SKM-1 (cell line): ENCODE results near the gene BTRC.
"Not testable (repeated sequence)": the region's sequence is repeated elsewhere in the genome, so short reads cannot be mapped to it uniquely, and the experiment has no call there.

Experiments
- DNase-seq: peaks from one replicate; lab custom pipeline; 2025; ENCODE audit not compliant: unreplicated experiment; lab: John Stamatoyannopoulos, UW

BTRC gene

DNA sequence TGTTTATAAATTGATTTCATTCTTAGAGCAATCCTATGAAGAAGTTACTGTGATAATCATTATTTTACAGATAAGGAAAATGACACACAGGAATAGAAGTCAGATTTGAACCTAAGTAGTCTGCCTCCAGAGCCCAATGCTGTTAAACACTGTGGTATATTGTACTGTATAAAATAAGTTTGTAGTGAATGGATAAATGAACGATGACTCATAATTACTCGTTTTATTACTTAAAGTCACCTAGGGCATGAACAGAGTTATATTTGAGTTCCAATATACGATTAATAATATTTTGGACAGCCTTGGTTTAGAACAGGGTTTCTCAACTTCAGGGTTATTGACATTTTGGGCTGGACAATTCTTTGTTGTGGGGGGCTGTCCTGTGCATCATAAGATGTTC, 7.8 kb upstream of the BTRC start:
- DNase-seq = no peak

DNA sequence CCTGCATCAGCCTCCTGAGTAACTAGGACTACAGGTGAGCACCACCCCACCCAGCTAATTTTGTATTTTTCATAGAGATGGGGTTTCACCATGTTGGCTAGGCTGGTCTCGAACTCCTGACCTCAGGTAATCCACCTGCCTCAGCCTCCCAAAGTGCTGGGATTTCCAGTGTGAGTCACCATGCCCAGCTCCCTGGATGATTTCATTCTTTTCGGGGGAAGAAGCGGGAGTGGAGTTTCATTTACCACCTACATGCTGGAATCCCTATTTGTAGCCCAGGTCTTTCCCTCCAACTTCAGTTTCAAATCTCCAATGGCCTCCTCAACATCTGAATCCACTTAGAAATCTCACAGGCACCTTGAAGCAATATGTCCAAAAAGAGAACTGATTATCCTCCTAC, 2.9 kb upstream of the BTRC start:
- no peak for DNase-seq

- DNase-seq = no peak
These were observed 2.5 kb upstream of the BTRC start for GRCh38 chr10:101351477-101351876.

DNA sequence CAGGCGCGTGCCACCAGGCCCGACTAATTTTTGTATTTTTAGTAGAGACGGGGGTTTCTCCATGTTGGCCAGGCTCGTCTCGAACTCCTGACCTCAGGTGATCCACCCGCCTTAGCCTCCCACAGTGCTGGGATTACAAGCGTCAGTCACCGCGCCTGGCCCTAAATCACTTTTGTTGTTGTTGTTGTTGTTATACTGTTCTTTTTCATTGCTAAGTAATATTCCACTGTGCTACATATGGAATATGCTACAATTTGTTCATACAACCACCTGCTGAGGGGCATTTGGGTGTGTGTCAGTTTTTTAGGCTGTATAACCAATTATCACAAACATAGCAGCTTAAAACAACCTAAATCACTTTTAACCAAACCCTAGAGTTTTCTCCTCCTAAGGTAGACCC, 1.1 kb upstream of the BTRC start:
- not testable (repeated sequence) for DNase-seq

GRCh38 chr10:101354328-101355071, 535 bp downstream of the BTRC start:
- DNase-seq = peak; percentile 10

DNA sequence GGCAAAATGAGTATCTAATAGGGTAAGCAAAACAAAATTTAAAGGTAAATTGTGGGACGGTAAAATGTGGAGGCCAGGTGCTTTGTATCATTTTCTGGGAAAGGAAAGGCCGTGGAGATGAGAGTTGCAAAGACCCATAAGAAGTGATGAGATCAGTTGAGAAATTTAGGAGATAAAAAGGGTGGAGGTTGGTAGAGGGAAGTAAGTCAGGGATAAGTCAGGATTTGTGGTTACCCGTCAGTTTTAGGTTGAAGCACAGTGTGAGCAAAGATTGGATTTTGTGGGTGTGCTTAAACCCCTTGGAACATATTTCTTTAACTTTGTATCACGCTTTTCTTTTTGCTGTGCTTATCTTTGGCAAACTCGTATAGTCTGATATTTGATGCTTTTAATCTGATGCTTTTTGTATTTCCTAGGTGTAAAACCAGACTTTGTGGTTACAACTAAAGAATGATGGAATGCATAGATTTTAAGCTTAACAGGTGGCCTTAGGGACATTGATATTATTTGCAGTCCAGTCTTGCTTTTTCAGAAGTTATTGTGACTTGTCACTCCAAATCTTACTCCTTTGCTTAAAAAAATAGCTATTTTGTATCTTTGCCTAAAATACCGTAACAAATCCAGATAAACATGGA, 1.2 kb downstream of the BTRC start:
- DNase-seq = no peak

DNA sequence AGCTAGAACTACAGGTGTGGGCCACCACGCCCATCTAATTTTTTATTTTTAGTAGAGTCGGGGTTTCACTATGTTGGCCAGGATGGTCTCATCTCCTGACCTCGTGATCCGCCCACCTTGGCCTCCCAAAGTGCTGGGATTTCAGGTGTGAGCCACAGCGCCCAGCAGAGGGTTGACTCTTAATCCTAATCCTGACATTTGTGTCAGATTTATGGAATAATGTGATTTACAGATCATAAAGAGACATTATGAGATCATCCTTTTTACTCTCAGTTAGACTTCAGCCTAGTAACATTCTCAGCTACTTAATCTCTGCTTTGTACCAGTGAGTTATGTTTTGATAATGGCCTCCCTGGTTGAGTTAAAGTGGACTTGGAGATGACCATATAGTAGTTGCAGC, 2.2 kb downstream of the BTRC start:
- DNase-seq = no peak

DNA sequence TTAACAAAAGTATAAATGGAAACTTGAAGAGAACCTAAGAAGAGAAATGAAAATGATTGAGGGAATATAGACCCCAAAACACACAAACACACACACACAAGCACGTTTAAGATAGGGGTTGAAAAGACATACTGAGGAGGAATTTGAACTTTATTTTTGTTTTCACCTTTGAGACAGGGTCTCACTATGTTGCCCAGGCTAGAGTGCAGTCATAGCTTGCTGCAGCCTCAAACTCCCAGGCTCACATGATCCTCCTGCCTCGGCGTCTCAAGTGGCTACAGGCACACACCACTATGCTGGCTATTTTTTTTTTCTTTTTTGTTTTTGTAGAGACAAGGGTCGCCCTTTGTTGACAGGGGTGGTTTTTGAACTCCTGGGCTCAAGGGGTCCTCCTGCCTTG, 4.0 kb downstream of the BTRC start:
- no peak for DNase-seq

DNA sequence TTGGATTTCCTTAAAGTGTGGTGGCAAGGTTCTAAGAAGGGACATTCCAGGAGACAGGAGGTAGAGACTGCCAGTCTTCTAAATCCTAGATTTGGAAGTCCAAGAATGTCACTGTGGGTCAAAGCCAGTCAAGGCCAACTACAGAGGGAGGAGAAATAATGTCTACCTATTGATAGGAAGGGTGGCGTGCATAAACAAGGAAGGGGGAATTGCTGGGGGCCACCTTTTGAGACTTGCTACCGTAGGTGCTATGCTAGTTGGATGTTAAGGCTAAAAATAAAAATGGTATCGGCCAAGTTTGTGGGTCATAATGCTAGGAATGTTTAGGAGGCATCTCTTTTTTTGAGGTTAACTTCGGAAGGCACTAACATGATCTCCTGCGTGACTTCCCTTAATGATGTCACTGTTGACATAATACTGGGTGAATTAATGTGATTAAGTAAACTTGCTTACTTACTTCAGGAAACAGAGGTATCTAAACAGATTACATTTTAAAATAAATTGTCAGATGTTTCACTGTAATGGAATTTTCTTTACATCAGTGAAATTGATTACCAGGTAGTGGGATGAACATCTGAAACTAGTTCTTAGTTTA, 4.8 kb downstream of the BTRC start:
- no peak for DNase-seq

DNA sequence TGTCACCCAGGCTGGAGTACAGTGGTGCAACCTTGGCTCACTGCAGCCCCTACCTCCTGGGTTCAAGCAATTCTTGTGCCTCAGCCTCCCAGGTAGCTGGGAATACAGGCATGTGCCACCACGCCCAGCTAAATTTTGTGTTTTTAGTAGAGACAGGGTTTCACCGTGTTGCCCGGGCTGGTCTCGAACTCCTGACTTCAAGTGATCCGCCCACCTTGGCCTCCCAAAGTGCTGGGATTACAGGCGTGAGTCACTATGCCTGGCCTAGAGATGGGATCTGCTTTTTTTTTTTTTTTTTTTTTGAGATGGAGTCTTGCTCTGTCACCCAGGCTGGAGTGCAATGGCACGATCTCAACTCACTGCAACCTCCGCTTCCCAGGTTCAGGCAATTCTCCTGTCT, 6.1 kb downstream of the BTRC start:
- DNase-seq = not testable (repeated sequence)

DNA sequence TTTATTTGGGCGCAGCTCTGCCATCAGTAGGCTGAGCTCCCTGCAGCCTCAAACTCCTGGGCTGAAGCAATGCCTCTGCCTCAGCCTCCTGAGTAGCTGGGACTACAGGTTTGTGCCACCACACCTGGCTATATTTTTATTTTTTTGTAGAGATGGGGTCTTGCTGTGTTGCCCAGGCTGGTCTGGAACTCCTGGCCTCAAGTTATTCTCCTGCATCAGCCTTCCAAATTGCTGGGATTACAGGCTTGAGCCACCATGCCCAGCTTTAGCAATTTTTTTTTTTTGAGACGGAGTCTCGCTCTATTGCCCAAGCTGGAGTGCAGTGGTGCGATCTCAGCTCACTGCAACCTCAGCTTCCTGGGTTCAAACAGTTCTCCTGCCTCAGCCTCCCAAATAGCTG, 6.9 kb downstream of the BTRC start:
- not testable (repeated sequence) for DNase-seq

DNA sequence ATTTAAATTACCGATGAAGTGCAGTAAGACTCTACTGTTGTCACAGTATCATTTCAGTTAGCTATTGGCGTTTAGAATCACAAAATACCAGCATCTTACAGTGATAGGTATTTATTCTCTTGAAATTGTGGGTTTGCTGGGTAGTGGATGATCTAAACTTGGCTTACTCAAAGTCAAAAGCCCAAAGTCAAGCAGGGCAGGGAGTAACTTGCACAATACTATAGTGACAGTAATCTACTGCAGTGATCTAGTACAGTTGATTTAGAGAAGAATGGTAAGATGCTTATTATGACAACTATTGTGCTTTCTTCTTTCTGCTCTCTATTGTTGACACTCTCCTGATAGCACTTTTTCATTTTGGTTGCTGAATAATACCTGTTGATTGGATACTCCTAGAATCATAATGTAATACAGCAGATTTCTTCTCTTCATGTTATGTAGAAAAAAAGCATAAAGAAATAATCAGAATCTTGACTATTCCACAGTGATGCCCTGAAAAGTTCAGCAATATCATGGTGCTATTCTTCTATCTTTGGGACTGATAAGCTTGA, 10.0 kb downstream of the BTRC start:
- DNase-seq = no peak

- DNase-seq = no peak
These were observed 10.8 kb downstream of the BTRC start for GRCh38 chr10:101364721-101365120.

DNA sequence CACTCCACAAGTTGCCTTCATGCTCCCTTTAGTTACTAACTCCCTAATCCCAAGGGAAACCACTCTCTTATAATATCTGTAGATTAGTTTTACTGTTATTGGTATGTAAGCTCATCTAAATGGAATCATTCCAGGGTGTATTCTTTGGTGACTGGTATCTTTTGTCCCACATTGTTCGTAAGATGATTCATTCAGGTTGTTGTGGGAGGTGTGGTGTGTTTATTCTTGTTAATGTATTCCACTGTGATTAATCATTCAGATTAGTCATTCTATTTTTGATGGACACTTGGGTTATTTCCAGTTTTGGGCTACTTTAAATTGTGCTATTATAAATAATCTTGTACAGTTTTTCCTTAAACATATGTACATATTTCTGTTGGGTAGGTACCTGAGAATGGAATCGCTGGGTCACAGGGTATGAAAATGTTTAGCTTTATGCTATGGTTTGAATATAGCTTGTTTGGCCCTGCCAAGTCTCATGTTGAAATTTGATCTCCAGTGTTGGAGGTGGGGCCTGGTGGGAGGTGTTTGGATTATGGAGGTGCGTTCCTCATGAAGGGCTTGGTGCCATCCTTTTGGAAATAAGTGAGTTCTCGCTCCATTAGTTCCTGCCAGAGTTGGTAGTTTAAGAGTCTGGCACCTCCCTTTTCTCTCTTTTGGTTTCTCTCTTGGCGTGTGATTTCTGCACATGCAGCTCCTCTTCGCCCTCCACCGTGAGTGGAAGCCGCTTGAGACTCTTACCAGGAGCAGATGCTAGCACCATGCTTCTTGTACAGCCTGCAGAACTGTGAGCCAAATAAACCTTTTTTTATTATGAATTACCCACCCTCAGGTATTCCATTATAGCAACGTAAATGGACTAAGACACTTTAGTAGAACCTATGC, 13.8 kb downstream of the BTRC start:
- DNase-seq = no peak

GRCh38 chr10:101373063-101373462, 19.1 kb downstream of the BTRC start:
- DNase-seq = no peak

GRCh38 chr10:101373993-101374392, 20.0 kb downstream of the BTRC start:
- DNase-seq = not testable (repeated sequence)

DNA sequence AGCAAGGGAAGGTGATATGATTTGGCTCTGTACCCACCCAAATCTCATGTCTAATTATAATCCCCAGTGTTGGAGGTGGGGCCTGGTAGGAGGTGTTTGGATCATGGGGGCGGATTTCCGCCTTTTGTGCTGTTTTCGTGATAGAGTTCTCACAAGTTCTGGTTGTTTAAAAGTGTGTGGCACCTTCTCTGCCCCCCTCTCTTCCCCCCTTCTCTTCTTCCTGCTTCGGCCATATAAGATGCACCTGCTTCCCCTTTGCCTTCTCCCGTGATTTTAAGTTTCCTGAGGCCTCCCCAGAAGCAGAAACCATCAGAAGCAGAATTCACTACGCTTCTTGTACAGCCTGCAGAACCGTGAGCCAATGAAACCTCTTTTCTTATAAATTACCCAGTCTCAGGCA, 21.1 kb downstream of the BTRC start:
- DNase-seq = no peak

DNA sequence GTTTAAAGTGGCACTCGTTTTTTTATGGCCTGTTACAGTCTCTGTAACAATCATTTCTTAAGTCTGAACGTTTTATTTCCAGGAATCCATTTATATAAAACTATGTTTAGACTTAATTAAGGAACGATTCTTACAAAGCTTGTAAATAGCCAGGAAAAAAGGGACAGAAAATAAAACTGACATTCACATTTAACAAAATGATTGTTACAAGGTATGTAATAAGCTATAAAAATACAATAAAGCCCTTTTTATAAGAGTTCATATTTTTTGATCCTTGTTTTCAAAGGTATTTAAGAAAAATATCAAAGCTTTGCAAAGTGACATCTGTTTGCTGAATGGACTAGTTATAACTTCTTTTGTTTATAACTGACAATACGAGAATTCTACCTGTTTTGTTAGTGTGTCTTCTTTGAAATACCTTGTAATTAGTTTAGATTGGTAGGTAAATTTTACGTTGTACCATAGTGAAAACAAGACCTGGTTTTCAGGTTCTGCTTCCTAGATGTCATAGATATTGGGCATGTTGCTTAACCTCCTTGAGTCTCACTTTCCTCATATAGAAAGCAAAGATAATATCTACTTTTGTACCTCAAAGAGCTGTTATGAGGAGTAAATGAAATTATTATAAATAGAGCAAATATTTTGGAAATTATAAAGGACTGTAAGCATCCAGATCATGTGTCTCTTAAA, 25.8 kb downstream of the BTRC start:
- DNase-seq = no peak

DNA sequence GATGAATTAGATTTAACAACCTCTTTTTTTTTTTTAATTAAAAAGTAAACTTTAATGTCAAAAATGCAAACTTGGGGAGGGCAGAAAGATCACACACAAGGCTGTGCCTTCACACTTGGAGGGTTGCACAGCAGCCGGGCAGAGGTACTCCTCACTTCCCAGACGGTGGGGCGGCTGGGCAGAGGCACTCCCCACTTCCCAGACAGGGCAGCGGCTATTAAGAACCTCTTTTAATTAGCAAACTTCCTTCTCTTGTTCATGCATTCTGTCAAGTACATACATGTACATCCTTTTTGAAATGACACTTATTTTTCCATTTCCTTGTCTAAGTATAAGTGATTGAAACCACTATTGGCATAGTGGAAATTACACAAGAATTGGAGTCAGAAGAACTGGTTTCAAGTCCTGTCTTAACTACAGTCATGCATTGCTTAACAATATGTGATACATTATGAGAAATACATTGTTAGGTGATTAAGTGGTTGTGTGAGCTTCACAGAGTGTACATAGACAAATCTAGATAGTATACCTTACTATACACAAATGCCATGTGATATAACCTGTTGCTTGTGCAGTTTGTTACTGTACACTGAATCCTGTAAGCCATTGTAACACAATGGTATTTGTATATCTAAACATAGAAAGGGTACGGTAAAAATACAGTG, 26.5 kb downstream of the BTRC start:
- no peak for DNase-seq
